HG02840 (cell line): ENCODE results near the gene CFAP300.

Source experiments
- ATAC-seq: cut with Tn5 transposase; IDR thresholded peaks from one replicate; pipeline ENCODE4 v1.9.1; 2021; ENCODE audit warnings: mild to moderate bottlenecking, moderate library complexity, moderate number of reproducible peaks; ENCODE audit not compliant: unreplicated experiment, low FRiP score

The CFAP300 gene

GRCh38 chr11:102119997-102120396, 72.8 kb downstream of the CFAP300 start:
- no peak for ATAC-seq

- ATAC-seq, result no peak
These were observed 73.3 kb downstream of the CFAP300 start for GRCh38 chr11:102120437-102120973.

GRCh38 chr11:102121329-102121728, 74.1 kb downstream of the CFAP300 start:
- ATAC-seq, result no peak
